ENCODE data around the gene EAF1.
"Not testable (repeated sequence)": the region's sequence is repeated elsewhere in the genome, so short reads cannot be mapped to it uniquely, and the experiment has no call there.

The EAF1 gene

DNA sequence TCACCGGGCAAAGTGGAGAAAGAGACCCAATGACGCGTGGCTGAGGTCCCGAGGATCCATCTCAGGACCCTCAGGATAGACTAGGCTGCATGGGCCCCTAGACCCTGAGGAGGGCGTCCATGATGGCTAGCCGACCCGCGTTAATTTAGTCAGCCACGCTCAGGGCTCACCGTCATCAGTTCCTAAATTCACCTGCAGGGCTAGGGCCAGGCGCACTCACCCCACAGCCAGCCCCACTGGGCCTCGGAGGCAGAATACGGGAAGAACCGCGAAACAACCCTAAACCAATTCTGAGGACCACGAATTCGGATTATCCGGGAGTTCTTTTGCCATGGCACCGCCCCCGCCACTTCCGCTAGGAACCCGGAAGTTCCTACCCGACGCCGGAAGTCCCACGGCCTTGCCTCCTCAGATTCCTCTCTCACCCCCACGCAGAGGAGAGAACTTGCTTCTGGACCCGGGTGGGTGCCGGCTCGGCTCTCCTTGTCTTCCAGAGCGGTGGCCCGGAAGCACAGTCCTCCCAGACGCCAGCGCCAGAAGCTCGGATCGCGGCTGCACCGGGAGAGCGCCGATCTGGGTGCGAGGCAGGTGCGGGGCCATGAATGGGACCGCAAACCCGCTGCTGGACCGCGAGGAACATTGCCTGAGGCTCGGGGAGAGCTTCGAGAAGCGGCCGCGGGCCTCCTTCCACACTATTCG is at the start of gene EAF1, which contains the start of gene METTL6:
TSS of gene EAF1 (plus strand) at position 417 of the 699 bp plus-strand sequence. CDS start at position 599, 182 bp downstream.
TSS of gene METTL6 (minus strand) at position 363 of the 699 bp plus-strand sequence. CDS start 1,033 bp downstream, outside the sequence.
- DNase-seq, result peak; percentile 81

DNA sequence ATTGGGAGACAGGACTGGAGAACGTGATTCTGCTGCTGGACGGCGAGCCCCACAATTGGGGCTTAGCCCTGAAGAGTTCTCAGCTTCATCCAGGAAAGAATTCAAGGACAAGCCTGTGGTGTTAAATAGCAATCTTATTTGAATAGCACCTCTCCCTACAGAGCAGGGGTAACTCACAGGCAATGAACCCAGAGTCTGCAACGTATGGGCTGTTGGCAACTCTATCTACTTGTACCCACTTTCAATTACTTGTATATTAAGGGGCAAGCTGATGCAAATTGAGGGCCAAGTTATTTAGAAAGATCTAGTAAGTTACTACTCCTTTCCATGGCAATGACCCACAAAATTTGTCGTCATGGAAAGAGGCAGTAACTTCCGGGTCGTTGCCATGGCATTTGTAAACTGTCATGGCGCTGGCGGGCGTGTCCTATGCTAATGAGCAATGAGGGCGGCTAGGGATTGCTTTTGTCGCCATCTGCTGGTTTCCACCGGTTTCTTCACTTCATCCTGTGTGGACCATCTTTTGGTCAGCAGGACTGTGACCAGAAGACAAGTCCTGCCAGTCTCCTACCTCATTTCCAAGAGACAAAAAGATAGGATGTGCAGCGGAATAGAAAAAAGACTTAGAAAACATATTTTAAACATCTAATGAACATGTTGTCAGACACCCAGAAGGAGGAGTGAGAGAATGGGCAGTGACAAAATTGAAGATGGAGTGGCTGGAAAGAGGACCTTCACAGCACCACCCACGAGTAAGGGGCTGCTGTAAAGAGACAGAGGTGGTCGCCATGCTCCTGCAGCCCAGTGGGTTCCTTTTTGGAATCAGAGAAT is 49.2 kb upstream of the EAF1 start:
- DNase-seq, result peak; percentile 92

DNA sequence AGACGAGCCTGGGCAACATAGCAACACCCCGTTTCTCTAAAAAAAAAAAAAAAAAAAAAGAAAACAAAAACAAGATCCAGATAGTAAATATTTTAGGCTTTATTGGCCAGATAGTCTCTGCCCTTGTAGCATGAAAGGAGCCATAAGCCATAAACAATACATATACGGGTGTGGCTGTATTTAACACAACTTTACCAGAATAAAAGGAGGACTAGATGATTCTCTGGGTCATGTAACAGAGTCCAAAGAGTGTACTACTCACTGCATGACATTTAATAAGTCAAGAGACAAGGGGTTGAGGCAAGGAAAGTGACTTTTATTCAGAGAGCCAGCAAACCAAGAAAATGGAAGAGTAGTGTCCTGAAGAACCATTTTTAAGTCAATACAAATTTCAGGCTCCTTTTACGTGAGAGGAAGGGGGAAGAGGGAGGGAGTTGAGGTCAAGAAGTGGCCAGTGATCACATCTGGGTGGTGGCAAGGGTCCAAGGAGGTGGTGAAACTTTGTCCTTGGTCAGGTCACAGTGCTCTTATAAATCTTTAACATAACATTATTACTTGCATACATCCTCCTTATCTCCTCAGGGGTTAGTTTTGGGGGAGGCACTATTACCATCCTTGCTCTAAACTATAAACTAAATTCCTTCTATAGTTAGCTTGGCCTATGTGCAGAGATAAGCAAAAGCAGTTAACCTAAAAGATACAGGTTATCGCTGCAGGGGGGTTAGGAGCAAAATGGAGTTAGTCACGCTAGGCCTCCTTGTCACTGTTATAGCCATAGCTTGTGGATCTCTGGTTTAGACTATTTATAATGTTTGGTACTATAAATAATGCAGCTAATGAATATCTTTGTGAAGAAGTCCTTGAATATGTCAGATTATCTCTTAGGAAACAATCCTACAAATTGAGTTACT is 46.2 kb upstream of the EAF1 start:
- no peak for DNase-seq

DNA sequence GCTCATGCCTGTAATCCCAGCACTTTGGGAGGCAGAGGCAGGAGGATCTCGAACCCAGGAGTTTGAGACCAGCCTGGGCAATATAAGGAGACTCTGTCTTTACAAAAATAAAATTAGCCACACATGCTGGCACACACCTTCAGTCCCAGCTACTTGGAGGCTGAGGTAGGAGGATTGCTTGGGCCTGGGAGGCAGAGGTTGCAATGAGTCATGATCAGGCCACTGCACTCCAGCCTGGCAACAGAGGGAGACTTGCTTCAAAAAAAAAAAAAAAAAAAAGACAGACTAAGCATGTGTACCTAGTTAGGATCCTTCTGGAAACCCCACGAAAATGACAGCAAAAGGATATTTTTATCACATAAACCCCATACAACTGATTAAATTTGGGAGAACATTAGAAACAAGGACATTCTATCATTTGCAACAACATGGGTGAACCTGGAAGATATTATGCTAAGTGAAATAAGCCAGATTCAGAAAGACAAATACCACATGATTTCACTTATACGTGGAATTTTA is 44.9 kb upstream of the EAF1 start:
- DNase-seq, result no peak

DNA sequence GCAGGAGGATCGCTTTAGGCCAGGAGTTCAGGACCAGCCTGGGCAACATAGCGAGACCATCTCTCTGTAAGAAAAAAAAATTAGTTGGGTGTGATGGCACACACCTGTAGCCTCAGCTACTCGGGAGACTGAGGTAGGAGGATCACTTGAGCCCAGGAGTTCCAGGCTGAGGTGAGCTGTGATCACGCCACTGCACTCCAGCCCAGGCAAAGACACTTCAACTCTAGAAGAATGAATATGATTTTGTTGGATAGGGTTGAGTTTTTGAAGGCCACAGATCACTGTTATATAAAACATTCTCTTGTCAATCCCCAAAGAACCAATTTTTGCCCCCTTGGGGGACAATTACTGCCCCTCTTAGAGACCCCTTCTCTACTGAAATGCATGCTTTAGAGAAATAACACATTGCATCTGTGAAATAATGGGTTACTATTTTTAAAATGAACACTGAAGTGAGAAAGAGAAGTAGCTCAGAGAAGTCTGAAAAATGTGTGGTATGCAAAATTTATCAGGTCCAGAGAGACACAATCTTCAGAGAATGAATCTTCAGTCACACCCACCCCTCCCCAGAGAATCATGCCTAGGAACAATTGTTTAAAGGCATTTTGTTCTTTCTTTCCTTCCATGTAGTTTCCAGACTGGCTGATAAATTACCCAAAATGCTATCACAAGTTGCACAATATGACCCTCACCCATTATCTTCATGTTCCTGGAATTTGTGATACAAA is 42.7 kb upstream of the EAF1 start:
- DNase-seq, result no peak

DNA sequence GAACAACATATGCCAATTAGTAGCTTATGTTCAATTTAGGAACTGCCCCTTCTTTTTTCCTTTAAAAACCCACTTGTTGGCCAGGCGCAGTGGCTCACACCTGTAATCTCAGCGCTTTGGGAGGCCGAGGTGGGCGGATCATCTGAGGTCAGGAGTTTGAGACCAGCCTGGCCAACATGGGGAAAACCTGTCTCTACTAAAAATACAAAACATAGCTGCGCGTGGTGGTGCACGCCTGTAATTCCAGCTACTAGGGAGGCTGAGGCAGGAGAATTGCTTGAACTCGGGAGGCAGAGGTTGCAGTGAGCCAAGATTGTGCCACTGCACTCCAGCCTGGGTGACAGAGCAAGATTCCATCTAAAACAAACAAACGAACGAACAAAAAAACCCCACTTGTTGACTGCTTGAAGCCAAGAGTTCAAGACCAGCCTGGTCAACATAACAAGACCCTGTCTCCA is 42.1 kb upstream of the EAF1 start:
- DNase-seq, result not testable (repeated sequence)

DNA sequence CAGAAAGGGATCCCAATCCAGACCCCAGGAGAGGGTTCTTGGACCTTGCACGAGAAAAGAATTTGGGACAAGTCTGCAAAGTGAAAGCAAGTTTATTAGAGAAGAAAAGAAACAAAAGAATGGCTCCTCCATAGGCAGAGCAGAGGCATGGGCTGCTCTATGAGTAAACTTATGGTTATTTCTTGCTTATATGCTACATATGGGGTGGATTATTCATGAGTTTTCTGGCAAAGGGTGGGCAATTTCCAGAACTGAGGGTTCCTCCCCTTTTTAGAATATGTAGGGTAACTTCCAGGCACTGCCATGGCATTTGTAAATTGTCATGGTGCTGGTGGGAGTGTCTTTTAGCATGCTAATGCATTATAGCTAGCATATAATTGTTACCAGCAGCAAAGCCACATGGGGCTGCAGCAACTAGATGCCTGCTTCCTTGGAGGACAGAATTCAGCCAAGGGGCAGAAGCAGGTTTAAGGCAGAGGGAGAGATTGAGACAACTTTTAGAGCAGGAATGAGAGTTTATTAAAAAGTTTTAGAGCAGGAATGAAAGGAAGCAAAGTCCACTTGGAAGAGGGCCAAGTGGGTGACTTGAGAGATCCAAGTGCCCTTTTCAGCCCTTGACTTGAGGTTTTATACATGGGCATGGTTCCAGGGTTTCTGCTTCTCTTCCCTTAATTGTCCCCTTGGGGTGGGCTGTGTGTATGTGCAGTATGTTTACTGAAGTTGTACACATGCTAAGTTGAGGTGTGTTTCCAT is 41.3 kb upstream of the EAF1 start:
- no peak for DNase-seq

DNA sequence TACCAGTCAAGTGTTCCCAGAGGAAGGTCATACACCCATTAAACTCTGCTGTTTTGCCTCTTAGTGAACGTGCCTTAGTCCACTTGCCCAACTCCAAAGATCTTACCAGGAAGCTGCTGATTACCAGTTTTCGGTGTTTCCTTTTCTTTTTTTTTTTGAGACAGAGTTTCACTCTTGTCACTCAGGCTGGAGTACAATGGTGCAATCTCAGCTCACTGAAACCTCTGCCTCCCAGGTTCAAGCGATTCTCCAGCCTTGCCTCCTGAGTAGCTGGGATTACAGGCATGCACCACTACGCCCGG is 40.8 kb upstream of the EAF1 start:
- not testable (repeated sequence) for DNase-seq

DNA sequence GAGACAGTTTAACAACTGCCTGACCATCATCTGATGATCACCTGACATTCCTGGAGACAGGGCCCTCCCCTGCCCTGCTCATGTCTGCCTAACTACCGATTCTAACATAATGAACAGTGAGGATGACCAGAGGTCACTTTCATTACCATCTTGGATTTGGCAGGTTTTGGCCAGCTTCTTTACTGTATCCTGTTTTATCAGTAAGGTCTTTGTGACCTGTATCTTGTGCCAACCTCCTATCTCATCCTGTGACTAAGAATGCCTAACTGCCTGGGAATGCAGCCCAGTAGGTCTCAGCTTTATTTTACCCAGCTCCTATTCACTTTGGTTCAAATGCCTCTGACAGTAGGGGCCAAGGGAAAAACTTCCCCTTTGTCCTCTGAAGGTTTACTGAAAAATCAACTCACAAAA is 40.2 kb upstream of the EAF1 start:
- no peak for DNase-seq

DNA sequence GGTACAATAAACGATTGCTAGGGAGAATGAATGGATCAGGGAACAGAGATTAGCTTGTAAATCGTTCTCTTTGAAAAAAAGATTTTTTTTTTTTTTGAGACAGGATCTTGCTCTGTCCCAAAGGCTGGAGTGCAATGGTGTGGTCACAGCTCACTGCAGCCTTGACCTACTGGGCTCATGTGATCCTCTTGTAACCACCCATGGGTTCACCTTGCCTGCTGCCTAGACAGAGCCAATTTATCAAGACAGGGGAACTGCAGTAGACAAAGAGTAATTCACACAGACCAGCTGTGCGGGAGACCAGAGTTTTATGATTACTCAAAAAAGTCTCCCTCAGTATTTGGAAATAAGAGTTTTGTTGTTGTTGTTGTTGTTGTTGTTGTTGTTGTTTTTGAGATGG is 39.7 kb upstream of the EAF1 start:
- DNase-seq, result no peak

DNA sequence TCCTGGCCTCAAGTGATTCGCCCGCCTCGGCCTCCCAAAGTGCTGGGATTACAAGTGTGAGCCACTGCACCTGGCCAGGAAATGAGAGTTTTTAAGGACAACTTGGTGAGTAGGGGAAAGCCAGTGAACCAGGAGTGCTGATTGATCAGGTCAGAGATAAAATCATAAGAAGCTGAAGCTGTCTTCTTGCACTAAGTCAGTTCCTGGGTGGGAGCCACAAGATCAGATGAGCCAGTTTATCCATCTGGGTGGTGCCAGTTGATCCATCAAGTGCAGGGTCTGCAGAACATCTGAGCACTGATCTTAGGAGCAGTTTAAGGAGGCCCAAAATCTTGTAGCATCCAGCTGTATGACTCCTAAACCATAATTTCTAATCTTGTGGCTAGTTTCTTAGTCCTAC is 39.1 kb upstream of the EAF1 start:
- not testable (repeated sequence) for DNase-seq

DNA sequence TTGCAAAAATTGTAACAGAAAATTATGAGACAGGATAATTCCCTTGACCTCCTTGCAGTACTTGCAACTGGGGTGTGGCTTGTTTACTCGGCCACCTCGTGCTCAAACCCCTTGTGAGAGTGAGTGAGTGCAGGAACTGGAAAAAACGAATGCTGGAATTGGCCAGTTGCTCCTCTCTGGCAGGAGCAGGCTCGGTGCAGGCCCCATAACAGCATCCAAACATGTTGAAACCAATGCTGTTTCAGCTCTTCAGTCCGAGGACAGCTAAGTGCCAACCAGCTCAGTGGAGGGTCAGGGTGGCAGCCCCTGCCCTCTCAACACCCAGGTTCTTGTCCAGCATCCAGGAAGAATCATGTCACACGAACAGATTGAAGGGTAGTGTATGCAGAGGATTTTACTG is 36.9 kb upstream of the EAF1 start:
- DNase-seq, result no peak

DNA sequence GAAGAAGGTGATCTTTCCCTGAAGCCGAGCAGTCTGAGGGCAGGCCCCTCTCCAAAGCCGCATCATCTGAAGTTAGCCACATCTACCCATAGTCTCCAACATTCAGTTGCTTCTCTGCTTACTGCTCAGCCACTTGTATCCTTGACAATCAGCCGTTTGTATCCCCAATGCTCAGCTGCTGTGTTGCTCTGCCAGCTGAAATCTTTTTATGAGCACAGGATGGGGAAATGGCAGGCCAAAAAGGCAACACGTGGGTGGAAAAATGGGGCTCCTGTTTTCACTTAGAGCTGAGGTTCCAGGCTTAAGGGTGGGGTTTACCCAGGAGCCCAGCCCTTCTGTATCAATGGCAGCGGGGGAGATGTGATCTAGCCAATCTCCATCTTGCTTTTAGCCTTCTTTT is 36.4 kb upstream of the EAF1 start:
- DNase-seq, result no peak

DNA sequence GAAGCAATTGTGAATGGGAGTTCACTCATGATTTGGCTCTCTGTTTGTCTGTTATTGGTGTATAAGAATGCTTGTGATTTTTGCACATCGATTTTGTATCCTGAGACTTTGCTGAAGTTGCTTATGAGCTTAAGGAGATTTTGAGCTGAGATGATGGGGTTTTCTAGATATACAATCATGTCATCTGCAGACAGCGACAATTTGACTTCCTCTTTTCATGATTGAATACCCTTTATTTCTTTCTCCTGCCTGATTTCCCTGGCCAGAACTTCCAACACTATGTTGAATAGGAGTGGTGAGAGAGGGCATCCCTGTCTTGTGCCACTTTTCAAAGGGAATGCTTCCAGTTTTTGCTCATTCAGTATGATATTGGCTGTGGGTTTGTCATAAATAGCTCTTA is 34.1 kb upstream of the EAF1 start:
- DNase-seq, result not testable (repeated sequence)

DNA sequence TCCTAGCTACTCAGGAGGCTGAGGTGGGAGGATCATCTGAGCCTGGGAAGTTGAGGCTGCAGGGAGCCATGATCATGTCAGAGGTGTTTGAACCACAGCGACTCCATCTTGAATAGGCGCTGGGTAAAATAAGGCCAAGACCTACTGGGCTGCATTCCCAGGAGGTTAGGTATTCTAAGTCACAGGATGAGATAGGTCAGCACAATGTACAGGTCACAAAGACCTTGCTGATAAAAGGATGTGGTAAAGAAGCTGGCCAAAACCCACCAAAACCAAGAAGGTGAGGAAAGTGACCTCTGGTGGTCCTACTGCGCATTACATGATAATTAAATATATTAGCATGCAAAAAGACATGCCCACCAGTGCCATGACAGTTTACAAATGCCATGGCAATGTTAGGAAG is 28.7 kb upstream of the EAF1 start:
- DNase-seq, result not testable (repeated sequence)

DNA sequence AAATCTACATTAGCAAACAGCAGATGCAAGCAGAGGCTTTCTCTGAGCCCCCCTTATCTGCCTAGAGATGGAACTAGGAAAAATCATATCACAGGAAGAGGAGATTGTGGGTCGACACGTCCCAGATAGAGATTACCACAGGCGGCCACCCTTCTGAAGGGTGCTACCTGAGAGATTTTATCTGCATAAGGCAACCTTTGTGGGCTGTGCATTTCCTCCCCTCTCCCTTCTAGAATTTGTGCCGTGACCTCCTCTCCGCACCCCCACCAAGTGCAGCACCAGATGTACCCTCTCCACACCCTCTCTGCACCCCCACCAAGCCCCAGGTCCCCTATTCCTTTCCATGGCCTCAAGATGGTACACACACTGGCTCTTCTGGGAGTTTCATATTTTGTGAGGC is 27.4 kb upstream of the EAF1 start:
- no peak for DNase-seq

DNA sequence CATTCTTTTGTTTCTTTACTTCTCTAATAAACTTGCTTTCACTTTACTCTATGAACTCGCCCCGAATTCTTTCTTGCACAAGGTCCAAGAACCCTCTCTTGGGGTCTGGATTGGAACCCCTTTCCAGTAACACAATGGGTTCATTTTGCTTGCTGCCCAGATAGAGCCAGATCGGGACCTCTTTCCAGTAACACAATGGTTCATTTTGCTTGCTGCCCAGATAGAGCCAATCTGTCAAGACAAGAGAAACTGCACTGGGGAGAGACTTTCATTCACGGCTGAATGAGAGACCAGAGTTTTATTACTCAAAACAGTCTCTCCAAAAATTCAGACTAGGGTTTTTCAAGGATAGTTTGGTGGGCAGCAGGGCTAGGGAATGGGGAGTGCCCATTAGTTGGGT is 25.5 kb upstream of the EAF1 start:
- no peak for DNase-seq

DNA sequence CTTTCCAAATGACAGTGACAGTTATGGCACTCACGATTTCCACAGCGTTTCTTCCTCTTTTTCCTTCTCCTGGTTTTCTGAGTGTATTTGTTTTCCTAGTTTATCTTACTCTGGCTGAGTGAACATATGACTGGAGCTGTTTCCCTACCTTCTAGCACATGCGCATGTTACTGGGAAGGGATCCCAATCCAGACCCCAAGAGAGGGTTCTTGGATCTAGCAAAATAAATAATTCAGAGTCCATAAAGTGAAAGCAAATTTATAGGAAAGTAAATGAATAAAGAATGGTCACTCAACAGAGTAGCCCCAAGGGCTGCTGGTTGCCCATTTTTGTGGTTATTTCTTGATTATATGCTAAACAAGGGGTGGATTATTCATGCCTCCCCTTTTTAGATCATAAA is 23.9 kb upstream of the EAF1 start:
- DNase-seq, result no peak

DNA sequence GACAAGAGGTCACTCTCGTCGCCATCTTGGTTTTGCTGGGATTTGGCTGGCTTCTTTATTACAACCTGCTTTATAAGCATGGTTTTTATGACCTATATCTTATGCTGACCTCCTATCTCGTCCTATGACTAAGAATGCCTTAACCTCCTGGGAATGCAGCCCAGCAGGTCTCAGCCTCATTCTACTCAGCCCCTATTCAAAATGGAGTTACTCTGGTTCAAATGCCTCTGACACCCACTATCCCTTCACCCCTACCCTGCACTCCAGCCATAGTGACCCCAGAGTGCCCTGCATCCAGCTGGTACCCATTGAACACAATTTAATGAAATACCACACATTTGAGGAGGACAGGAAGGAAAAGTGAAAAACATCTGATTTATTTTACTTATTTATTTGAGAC is 23.4 kb upstream of the EAF1 start:
- DNase-seq, result no peak

DNA sequence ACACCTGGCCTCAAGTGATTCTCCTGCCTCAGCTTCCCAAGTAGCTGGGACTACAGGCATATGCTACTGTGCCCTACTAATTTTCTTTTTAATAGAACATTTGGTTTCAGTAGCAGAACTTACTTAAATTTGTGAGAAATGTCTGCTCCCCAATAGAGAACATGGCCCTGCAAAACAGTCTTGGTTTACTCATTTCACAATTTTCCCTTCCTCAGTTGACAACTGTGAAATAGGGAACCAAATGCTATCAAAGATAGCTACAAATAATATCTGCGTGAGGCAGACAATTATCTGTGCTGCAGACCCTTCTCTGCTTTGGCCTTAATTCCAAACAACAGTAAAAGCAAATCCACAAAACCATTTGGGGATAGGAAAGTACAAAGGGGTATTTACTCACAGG is 22.6 kb upstream of the EAF1 start:
- DNase-seq, result no peak

DNA sequence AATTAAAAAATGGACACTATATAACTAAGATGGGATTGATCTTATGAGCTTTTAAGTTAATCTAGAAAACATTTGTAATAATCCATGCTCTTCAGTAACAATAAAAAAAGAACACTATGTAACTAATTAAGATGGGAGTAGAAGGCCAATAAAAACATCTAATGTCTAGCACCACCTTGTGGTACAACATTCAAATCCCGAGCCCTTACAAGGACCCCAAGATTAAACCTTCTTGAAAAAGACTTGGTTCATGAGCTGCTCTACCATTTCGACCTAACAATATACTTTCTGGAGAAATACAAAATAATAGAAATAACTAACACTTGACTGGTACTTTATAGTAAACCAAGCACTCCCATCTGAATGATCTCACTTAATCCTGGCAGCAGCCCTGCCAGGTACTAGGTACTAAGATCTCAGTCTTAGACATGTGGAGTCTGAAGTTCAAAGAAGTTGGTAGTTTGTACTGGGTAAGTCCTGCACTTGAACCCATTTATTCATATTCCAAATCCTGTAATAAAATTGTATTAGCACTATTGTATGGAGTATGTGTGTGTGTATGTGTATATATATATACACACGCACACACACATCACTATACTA is 21.8 kb upstream of the EAF1 start:
- DNase-seq, result no peak

Data from stimulated activated naive CD4-positive, alpha-beta T cell treated with Interleukin-2 at 50 U/mL for 16 hours (primary cell).